ENCODE results near the gene SMTNL2. TPM values are rescaled to one million over a fixed set of nuclear protein-coding genes. Genes with fewer than 3 reads are reported as not detected.

Gene SMTNL2
- total RNA-seq, 1 donor = not detected

GRCh38 chr17:4566785-4567184 lies 17.5 kb upstream of the SMTNL2 start:
- Histone ChIP-seq H3K27me3 (ENCODE audit: insufficient read depth, low read length) (peaks cover 4% of the 10 kb centered on the region), H3K9me3 (ENCODE audit: low read depth, low read length) (no peaks in the 10 kb centered on the region), H3K27ac (ENCODE audit: low read depth, low read length) (no peak overlapping the region), H3K4me1 (ENCODE audit: insufficient read depth, low read length) (peaks cover 5% of the 10 kb centered on the region), H3K79me2 (ENCODE audit: insufficient read depth, low read length) (no peaks in the 10 kb centered on the region), H2AFZ (ENCODE audit: low read length) (no peak overlapping the region), H4K20me1 (ENCODE audit: insufficient read depth, low read length) (no peaks in the 10 kb centered on the region), H3K4me3 (ENCODE audit: insufficient read depth, low read length) (no peak overlapping the region), H3K36me3 (ENCODE audit: insufficient read depth, low read length) (no peaks in the 10 kb centered on the region), H3K4me2 (ENCODE audit: insufficient read depth, low read length) (no peak overlapping the region)
- DNase-seq (ENCODE audit: insufficient read length, low spot score, missing footprints) = peak; percentile 93
- TF ChIP-seq, protein P1, sequence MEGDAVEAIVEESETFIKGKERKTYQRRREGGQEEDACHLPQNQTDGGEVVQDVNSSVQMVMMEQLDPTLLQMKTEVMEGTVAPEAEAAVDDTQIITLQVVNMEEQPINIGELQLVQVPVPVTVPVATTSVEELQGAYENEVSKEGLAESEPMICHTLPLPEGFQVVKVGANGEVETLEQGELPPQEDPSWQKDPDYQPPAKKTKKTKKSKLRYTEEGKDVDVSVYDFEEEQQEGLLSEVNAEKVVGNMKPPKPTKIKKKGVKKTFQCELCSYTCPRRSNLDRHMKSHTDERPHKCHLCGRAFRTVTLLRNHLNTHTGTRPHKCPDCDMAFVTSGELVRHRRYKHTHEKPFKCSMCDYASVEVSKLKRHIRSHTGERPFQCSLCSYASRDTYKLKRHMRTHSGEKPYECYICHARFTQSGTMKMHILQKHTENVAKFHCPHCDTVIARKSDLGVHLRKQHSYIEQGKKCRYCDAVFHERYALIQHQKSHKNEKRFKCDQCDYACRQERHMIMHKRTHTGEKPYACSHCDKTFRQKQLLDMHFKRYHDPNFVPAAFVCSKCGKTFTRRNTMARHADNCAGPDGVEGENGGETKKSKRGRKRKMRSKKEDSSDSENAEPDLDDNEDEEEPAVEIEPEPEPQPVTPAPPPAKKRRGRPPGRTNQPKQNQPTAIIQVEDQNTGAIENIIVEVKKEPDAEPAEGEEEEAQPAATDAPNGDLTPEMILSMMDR (IDR thresholded peaks at IDR 0.05; ENCODE audit: extremely low read depth, low read depth, low read length) = peak; percentile 80

DNA sequence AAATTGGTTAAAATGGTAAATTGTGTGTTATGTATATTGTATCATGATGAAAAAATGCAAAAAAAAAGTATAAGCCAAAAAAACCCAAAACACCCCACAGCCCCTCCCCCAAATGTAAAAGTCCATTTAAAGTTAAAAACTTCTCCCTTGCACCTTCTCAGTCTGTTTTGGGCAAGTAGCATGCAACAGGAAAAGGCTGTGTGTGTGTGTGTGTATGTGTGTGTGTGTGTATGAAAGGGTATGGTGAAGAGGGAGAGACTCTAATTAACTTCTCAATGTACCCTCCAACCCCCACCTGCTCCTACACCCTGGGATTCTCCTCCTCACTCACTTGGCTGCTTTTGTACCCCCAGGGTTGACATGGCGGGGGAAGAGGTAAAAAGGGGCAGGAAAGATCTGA lies 14.7 kb upstream of the SMTNL2 start:
- Histone ChIP-seq H3K27ac (ENCODE audit: low read depth, low read length) (no peak overlapping the region), H3K79me2 (ENCODE audit: insufficient read depth, low read length) (no peaks in the 10 kb centered on the region), H3K27me3 (ENCODE audit: insufficient read depth, low read length) (peaks cover 4% of the 10 kb centered on the region), H3K9me3 (ENCODE audit: low read depth, low read length) (no peaks in the 10 kb centered on the region), H3K4me3 (ENCODE audit: insufficient read depth, low read length) (no peak overlapping the region), H3K36me3 (ENCODE audit: insufficient read depth, low read length) (no peaks in the 10 kb centered on the region), H2AFZ (ENCODE audit: low read length) (no peak overlapping the region), H4K20me1 (ENCODE audit: insufficient read depth, low read length) (no peaks in the 10 kb centered on the region), H3K4me2 (ENCODE audit: insufficient read depth, low read length) (no peak overlapping the region), H3K4me1 (ENCODE audit: insufficient read depth, low read length) (no peaks in the 10 kb centered on the region)
- no peak for DNase-seq (ENCODE audit: insufficient read length, low spot score, missing footprints)
- TF ChIP-seq, protein P1 (IDR thresholded peaks at IDR 0.05; ENCODE audit: extremely low read depth, low read depth, low read length) = no peak

DNA sequence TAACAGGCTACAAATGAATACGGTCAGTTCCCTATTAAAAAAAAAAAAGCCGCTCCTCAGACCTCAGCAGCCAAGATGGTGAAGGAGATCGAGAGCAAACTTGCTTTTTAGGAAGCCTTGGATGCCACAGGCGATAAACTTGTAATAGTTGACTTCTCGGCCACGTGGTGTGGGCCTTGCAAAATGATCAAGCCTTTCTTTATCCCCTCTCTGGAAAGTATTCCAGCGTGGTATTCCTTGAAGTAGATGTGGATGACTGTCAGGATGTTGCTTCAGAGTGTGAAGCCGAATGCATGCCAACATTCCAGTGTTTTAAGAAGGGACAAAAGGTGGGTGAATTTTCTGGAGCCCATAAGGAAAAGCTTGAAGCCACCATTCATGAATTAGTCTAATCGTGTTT lies 12.2 kb upstream of the SMTNL2 start:
- H2AFZ ChIP-seq (ENCODE audit: low read length) = no peak overlapping the region
- no peak for DNase-seq (ENCODE audit: insufficient read length, low spot score, missing footprints)
- no peak overlapping the region for H3K4me3 ChIP-seq (ENCODE audit: insufficient read depth, low read length)
- H3K9me3 ChIP-seq (ENCODE audit: low read depth, low read length) = no peaks in the 10 kb centered on the region
- no peaks in the 10 kb centered on the region for H3K36me3 ChIP-seq (ENCODE audit: insufficient read depth, low read length)
- no peak overlapping the region for H3K4me2 ChIP-seq (ENCODE audit: insufficient read depth, low read length)
- H3K4me1 ChIP-seq (ENCODE audit: insufficient read depth, low read length) = no peaks in the 10 kb centered on the region
- H3K27me3 ChIP-seq (ENCODE audit: insufficient read depth, low read length) = peaks cover 8% of the 10 kb centered on the region
- no peaks in the 10 kb centered on the region for H4K20me1 ChIP-seq (ENCODE audit: insufficient read depth, low read length)
- TF ChIP-seq, protein P1 (IDR thresholded peaks at IDR 0.05; ENCODE audit: extremely low read depth, low read depth, low read length) = no peak
- H3K79me2 ChIP-seq (ENCODE audit: insufficient read depth, low read length) = no peaks in the 10 kb centered on the region
- H3K27ac ChIP-seq (ENCODE audit: low read depth, low read length) = no peak overlapping the region

GRCh38 chr17:4573115-4573514 lies 11.2 kb upstream of the SMTNL2 start:
- no peak overlapping the region for H3K4me3 ChIP-seq (ENCODE audit: insufficient read depth, low read length)
- no peak overlapping the region for H3K27ac ChIP-seq (ENCODE audit: low read depth, low read length)
- TF ChIP-seq, protein P1 (IDR thresholded peaks at IDR 0.05; ENCODE audit: extremely low read depth, low read depth, low read length) = no peak
- DNase-seq (ENCODE audit: insufficient read length, low spot score, missing footprints) = no peak
- H3K4me1 ChIP-seq (ENCODE audit: insufficient read depth, low read length) = no peaks in the 10 kb centered on the region
- H3K36me3 ChIP-seq (ENCODE audit: insufficient read depth, low read length) = no peaks in the 10 kb centered on the region
- H2AFZ ChIP-seq (ENCODE audit: low read length) = no peak overlapping the region
- H4K20me1 ChIP-seq (ENCODE audit: insufficient read depth, low read length) = no peaks in the 10 kb centered on the region
- no peaks in the 10 kb centered on the region for H3K79me2 ChIP-seq (ENCODE audit: insufficient read depth, low read length)
- H3K4me2 ChIP-seq (ENCODE audit: insufficient read depth, low read length) = no peak overlapping the region
- peaks cover 8% of the 10 kb centered on the region for H3K27me3 ChIP-seq (ENCODE audit: insufficient read depth, low read length)
- H3K9me3 ChIP-seq (ENCODE audit: low read depth, low read length) = no peaks in the 10 kb centered on the region

Data from osteoblast (primary cell).